NT2/D1 (cell line): Measurements from ENCODE around the gene B4GALT1.

ENCODE experiments used
- SUZ12 ChIP-seq: IDR thresholded peaks from 2 replicates; pipeline ENCODE4 v1.6.1; 2011; ENCODE audit not compliant: insufficient read length, insufficient read depth; ENCODE audit errors: extremely low read depth
- YY1 ChIP-seq: IDR thresholded peaks from 2 replicates; pipeline ENCODE4 v1.6.1; 2011; ENCODE audit not compliant: insufficient read length, insufficient read depth
- ZNF274 ChIP-seq: IDR thresholded peaks from 2 replicates; pipeline ENCODE4 v1.6.1; 2011; ENCODE audit warnings: mild to moderate bottlenecking, low read depth, low read length

DNA sequence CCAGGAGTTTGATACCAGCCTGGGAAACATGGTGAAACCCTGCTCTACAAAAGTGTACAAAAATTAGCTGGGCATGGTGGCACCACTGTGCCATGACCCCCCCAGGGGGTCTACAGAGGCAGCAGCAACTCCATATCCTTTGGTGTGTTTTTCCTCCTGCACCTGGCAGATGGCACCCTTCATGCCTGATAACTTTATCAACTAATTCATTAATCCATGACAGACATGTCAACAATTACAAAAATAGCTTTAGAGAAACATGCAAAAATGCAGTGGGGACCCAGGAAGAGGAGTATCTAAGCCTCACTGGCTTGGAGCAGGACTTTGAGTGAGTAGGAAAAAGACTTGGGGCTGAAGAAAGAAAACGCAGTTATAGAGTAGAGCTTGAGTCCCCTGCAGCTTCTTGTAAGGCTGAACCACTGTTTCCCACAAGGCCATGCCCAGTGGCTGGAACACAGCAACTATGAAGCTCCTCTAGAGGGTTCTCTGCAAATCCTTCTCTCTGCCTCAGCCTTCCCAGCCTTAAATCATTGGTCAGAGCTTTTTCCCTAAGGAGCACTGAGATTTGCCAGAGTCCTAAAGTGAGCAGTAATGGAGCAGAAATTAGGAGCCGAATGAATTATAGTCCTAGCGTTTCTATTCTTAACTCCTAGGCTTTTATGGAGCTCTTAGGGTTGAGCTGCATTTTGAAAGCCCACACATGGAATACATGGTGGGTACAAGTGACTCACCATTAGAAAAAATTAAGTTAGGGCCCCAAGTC lies 25.5 kb upstream of the B4GALT1 start:
- TF ChIP-seq SUZ12 (no peak), ZNF274 (no peak), YY1 (no peak)
